Stimulated activated CD4-positive, alpha-beta T cell treated with anti-CD3 and anti-CD28 coated beads, Interleukin-1b, Interleukin-23, amount 100 ng/mL, for 4 hours (primary cell): ENCODE results near the gene TXNDC2.

Experiments used
- DNase-seq, 2 donors: peaks; one replicate each; pipeline ENCODE4 v3.0.0-alpha.2; 2020; ENCODE audit warnings: low read depth in 2 of 2

Gene TXNDC2

GRCh38 chr18:9931678-9932077 lies 45.9 kb downstream of the TXNDC2 start:
- no peak for DNase-seq

DNA sequence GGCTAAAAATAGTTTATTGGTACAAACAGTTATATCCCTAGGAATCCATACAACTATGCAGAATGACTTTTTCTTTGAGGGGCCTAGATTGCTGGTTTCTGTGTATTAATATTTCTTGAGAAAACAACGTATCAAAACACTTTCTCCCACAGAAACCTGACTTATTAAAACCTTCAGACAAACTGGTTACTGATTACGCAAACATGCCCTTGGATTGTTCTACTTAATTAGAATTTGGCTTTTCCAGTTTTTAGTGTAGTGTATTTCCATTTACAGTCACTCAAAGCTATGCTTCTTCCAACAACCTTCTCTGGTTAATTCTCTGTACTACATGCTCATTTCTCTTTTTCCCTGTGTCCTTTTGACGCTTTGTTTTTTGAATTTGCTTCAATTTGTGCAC lies 48.1 kb downstream of the TXNDC2 start:
- DNase-seq: no peak

- no peak for DNase-seq
Observed at GRCh38 chr18:9934274-9934673, 48.5 kb downstream of the TXNDC2 start.
